ENCODE data around the gene IFNGR1.
"Not testable (repeated sequence)": the region's sequence is repeated elsewhere in the genome, so short reads cannot be mapped to it uniquely, and the experiment has no call there.

Gene IFNGR1

GRCh38 chr6:137213331-137213740, 5.8 kb downstream of the IFNGR1 start:
- DNase-seq (ENCODE audit: low spot score): no peak

GRCh38 chr6:137211910-137212309, 7.3 kb downstream of the IFNGR1 start:
- no peak for DNase-seq (ENCODE audit: low spot score)

GRCh38 chr6:137210903-137211302, 8.3 kb downstream of the IFNGR1 start:
- DNase-seq (ENCODE audit: low spot score): no peak

GRCh38 chr6:137208279-137208678, 10.9 kb downstream of the IFNGR1 start:
- DNase-seq (ENCODE audit: low spot score): no peak

- DNase-seq (ENCODE audit: low spot score): not testable (repeated sequence)
Observed at GRCh38 chr6:137207457-137207856, 11.7 kb downstream of the IFNGR1 start.

GRCh38 chr6:137206577-137206976, 12.6 kb downstream of the IFNGR1 start:
- DNase-seq (ENCODE audit: low spot score): no peak

- no peak for DNase-seq (ENCODE audit: low spot score)
Observed at GRCh38 chr6:137203256-137203655, 15.9 kb downstream of the IFNGR1 start.

- no peak for DNase-seq (ENCODE audit: low spot score)
Observed at GRCh38 chr6:137202078-137202477, 17.1 kb downstream of the IFNGR1 start.

GRCh38 chr6:137201006-137201405, 18.2 kb downstream of the IFNGR1 start:
- DNase-seq (ENCODE audit: low spot score): no peak

- no peak for DNase-seq (ENCODE audit: low spot score)
Observed at GRCh38 chr6:137200288-137200687, 18.9 kb downstream of the IFNGR1 start.

GRCh38 chr6:137197684-137198645, 21.2 kb downstream of the IFNGR1 start:
- no peak for DNase-seq (ENCODE audit: low spot score)

GRCh38 chr6:137193256-137194070, 25.7 kb downstream of the IFNGR1 start:
- no peak for DNase-seq (ENCODE audit: low spot score)

- no peak for DNase-seq (ENCODE audit: low spot score)
Observed at GRCh38 chr6:137192821-137193220, 26.4 kb downstream of the IFNGR1 start.

GRCh38 chr6:137191670-137192069, 27.5 kb downstream of the IFNGR1 start:
- DNase-seq (ENCODE audit: low spot score): no peak

GRCh38 chr6:137191236-137191635, 27.9 kb downstream of the IFNGR1 start:
- DNase-seq (ENCODE audit: low spot score): no peak

GRCh38 chr6:137190583-137191094, 28.5 kb downstream of the IFNGR1 start:
- DNase-seq (ENCODE audit: low spot score): no peak

GRCh38 chr6:137188855-137189254, 30.3 kb downstream of the IFNGR1 start:
- DNase-seq (ENCODE audit: low spot score): no peak

GRCh38 chr6:137185290-137185689, 33.9 kb downstream of the IFNGR1 start:
- no peak for DNase-seq (ENCODE audit: low spot score)

- DNase-seq (ENCODE audit: low spot score): no peak
Observed at GRCh38 chr6:137182654-137183073, 36.5 kb downstream of the IFNGR1 start.

GRCh38 chr6:137181891-137182653, 37.1 kb downstream of the IFNGR1 start:
- no peak for DNase-seq (ENCODE audit: low spot score)

- no peak for DNase-seq (ENCODE audit: low spot score)
Observed at GRCh38 chr6:137177611-137178010, 41.6 kb downstream of the IFNGR1 start.

- DNase-seq (ENCODE audit: low spot score): no peak
Observed at GRCh38 chr6:137176729-137177128, 42.5 kb downstream of the IFNGR1 start.
